GM12878 (cell line): ENCODE data around the gene PDZD7. TPM values are rescaled to one million over a fixed set of nuclear protein-coding genes. Genes with fewer than 3 reads are reported as not detected.

Experiments used
- ATAC-seq: fragments of 200-7000 bp; cut with Tn5 transposase; 3 replicates; pipeline ENCODE4 v1.9.1; 2020; ENCODE audit warnings: mild to moderate bottlenecking, moderate library complexity
- BruUV-seq: library from RNA; stranded (reverse); fragments of 400-500 nt; replicated peaks from 2 replicates; lab custom pipeline; 2021; lab: Mats Ljungman, UMichigan
- CTCF ChIA-PET: fragments of 300-600 bp; sonication (Branson Sonifier 250); formaldehyde crosslinking; extraction: SDS; loops from one replicate; lab custom pipeline; 2021; ENCODE audit warnings: inconsistent platforms; lab: Yijun Ruan, JAX
- POLR2A ChIA-PET: fragments of 350-600 bp; formaldehyde crosslinking; extraction: SDS; loops from one replicate; lab custom pipeline; 2021; ENCODE audit warnings: inconsistent platforms; lab: Charles Lee
- RAD21 ChIA-PET: fragments of 300-600 bp; sonication (Branson Sonifier 250); formaldehyde crosslinking; loops from one replicate; lab custom pipeline; 2023; ENCODE audit warnings: antibody characterized with exemption; ENCODE audit not compliant: unreplicated experiment; lab: Charles Lee
- SMC1A ChIA-PET: fragments of 300-600 bp; sonication (Branson Sonifier 250); formaldehyde crosslinking; loops from one replicate; lab custom pipeline; 2023; ENCODE audit not compliant: unreplicated experiment, uncharacterized antibody; lab: Charles Lee
- DNase-seq: peaks from one replicate; pipeline ENCODE4 v3.0.0-alpha.2; 2011; ENCODE audit warnings: low read depth, low spot score
- FAIRE-seq: peaks from 3 replicates; lab custom pipeline; 2011; peaks lifted over from hg19 to GRCh38; lab: Jason Lieb, UNC
- H2AFZ ChIP-seq: 2 replicates; pipeline ENCODE4 v1.6.0; 2011; ENCODE audit warnings: low read depth, low read length, control low read depth; ENCODE audit not compliant: control insufficient read depth
- H3K27ac ChIP-seq: 2 replicates; pipeline ENCODE4 v1.5.1; 2011; ENCODE audit warnings: control low read depth; ENCODE audit not compliant: control insufficient read depth, insufficient read depth
- H3K27me3 ChIP-seq, 2 experiments: replicated peaks in 1 of 2; 2 replicates each; pipeline versions ENCODE4 v1.6.0 to v1.6.1; 2011; ENCODE audit warnings: low read length in 1 of 2; ENCODE audit not compliant: control insufficient read depth in 2 of 2, insufficient read depth in 2 of 2
- H3K36me3 ChIP-seq, 2 experiments: 2 replicates each; pipeline ENCODE4 v1.5.1; 2011; ENCODE audit warnings: low read length in 1 of 2; ENCODE audit not compliant: control insufficient read depth in 2 of 2, insufficient read depth in 2 of 2
- H3K4me1 ChIP-seq: 2 replicates; pipeline ENCODE4 v1.6.1; 2011; ENCODE audit warnings: mild to moderate bottlenecking, low read length, moderate library complexity, mixed read lengths; ENCODE audit not compliant: control insufficient read depth, insufficient read depth
- H3K4me2 ChIP-seq: 2 replicates; pipeline ENCODE4 v1.6.0; 2011; ENCODE audit warnings: control low read depth; ENCODE audit not compliant: control insufficient read depth, insufficient read depth
- H3K4me3 ChIP-seq: fragments of 200-600 bp; sonication (generic); 2 replicates; pipeline ENCODE4 v1.5.1; 2016
- H3K79me2 ChIP-seq: 2 replicates; pipeline ENCODE4 v1.6.0; 2011; ENCODE audit warnings: low read length; ENCODE audit not compliant: control insufficient read depth, insufficient read depth
- H3K9ac ChIP-seq: 2 replicates; pipeline ENCODE4 v1.8.0; 2011; ENCODE audit warnings: low read length, control low read depth, mixed read lengths; ENCODE audit not compliant: control insufficient read depth, insufficient read depth
- H3K9me3 ChIP-seq: replicated peaks from 3 replicates; pipeline ENCODE4 v1.5.1; 2011; ENCODE audit warnings: mild to moderate bottlenecking, low read length; ENCODE audit not compliant: control insufficient read depth, insufficient read depth
- H4K20me1 ChIP-seq: 2 replicates; pipeline ENCODE4 v1.6.0; 2011; ENCODE audit not compliant: control insufficient read depth, insufficient read depth
- BCLAF1 ChIP-seq: fragments of 450-650 bp; IDR thresholded peaks from 2 replicates; pipeline ENCODE4 v1.6.1; 2017; ENCODE audit warnings: antibody characterized with exemption, mild to moderate bottlenecking, moderate library complexity
- BMI1 ChIP-seq: fragments of 450-650 bp; IDR thresholded peaks from 2 replicates; pipeline ENCODE4 v1.6.1; 2016; ENCODE audit warnings: mild to moderate bottlenecking, moderate library complexity, borderline replicate concordance
- E4F1 ChIP-seq: fragments of 450-650 bp; IDR thresholded peaks from 2 replicates; pipeline ENCODE4 v1.6.1; 2018; ENCODE audit warnings: borderline replicate concordance, mild to moderate bottlenecking; ENCODE audit not compliant: partially characterized antibody
- GATAD2B ChIP-seq: fragments of 450-650 bp; conservative IDR thresholded peaks from 2 replicates; pipeline ENCODE4 v1.6.1; 2017; ENCODE audit warnings: low read depth, mild to moderate bottlenecking, moderate library complexity
- IRF3 ChIP-seq: fragments of 450-650 bp; IDR thresholded peaks from 2 replicates; pipeline ENCODE4 v1.6.1; 2014; ENCODE audit warnings: mild to moderate bottlenecking
- KLF5 ChIP-seq: fragments of 450-650 bp; IDR thresholded peaks from 2 replicates; pipeline ENCODE4 v1.6.1; 2014; ENCODE audit warnings: mild to moderate bottlenecking; ENCODE audit not compliant: partially characterized antibody
- PAX8 ChIP-seq: fragments of 450-650 bp; IDR thresholded peaks from 2 replicates; pipeline ENCODE4 v1.6.1; 2017; ENCODE audit warnings: mild to moderate bottlenecking, moderate library complexity
- PRDM15 ChIP-seq: fragments of 450-650 bp; formaldehyde crosslinking; IDR thresholded peaks from 2 replicates; pipeline ENCODE4 v1.4.0; 2020; ENCODE audit warnings: mild to moderate bottlenecking, moderate library complexity
- SUPT20H ChIP-seq: IDR thresholded peaks from 2 replicates; pipeline ENCODE4 v1.6.1; 2011; ENCODE audit warnings: low read depth, mild to moderate bottlenecking, low read length, moderate library complexity, borderline replicate concordance; ENCODE audit not compliant: control insufficient read depth
- TAF1 ChIP-seq: IDR thresholded peaks from 2 replicates; pipeline ENCODE4 v1.6.1; 2011; ENCODE audit warnings: mild to moderate bottlenecking, low read depth, low read length, borderline replicate concordance
- TCF3 ChIP-seq: IDR thresholded peaks from 2 replicates; pipeline ENCODE4 v1.6.1; 2012; ENCODE audit warnings: low read depth, mild to moderate bottlenecking, low read length, borderline replicate concordance; ENCODE audit not compliant: insufficient read depth
- WGBS: methylation state at CpG from one replicate; pipeline ENCODE4 v1.1.6; 2016; ENCODE audit warnings: low lambda C conversion rate; ENCODE audit not compliant: insufficient replicate concordance, insufficient coverage; ENCODE audit errors: missing lambda C conversion rate; 5-methylcytosine and 5-hydroxymethylcytosine counted together
- in situ Hi-C: fragments of 300-500 bp; cut with MboI; formaldehyde crosslinking; loops from 9 replicates; pipeline ENCODE4 v1.14.3; 2018; ENCODE audit warnings: mixed read lengths
- intact Hi-C: fragments of 100-400 bp; cut with micrococcal nuclease; formaldehyde crosslinking; loops from one replicate; pipeline ENCODE4 v1.14.2; 2022; ENCODE audit not compliant: unreplicated experiment
- polyA plus RNA-seq, 11 experiments: library from polyadenylated mRNA; depleted of rRNA in 4 of 11; unstranded in 6 of 11; stranded (reverse) in 5 of 11; fragments of >200 nt; fragmentation: Nextera tagmentation in 4 of 11; fragmentation: Illumina TruSeq in 1 of 11; extraction: Ambion mirVana in 4 of 11; extraction: Trizol in 1 of 11; gene quantifications; 1 replicate in 1 of 11; 2 replicates in 10 of 11; pipeline versions ENCODE4 v1.2.1 to v1.2.3, GENCODE V29; 2011 to 2016; ENCODE audit warnings: inconsistent platforms in 2 of 11, missing spikeins in 2 of 11, low read depth in 1 of 11
- total RNA-seq, 4 experiments: library from RNA; depleted of rRNA in 3 of 4; stranded (reverse); fragments of >200 nt in 3 of 4; fragmentation: Illumina TruSeq in 1 of 4; extraction: Trizol in 1 of 4; gene quantifications; 2 replicates each; pipeline versions ENCODE4 v1.2.1 to v1.2.3, GENCODE V29; 2013 to 2021

PDZD7 gene
- total and polyA plus RNA-seq, 10 of the 15 experiments (the other 5 are each of a cell fraction or from before 2014, with no cell fraction given): 0.01 to 0.20 (median 0.03) TPM; not detected in 7

- no peaks in the 10 kb centered on the region for H3K36me3 ChIP-seq
- FAIRE-seq (no peak), DNase-seq (peak; percentile 35), ATAC-seq (peak; percentile 79)
- ChIA-PET SMC1A (interaction anchor here (0.8 to 2.9 kb wide), 10 partner anchors 8 to 81 kb away, joined by 3 to 16 read pairs (median 5); no protein-coding TSS in a partner anchor), POLR2A (interaction anchor here (0.6 to 5.2 kb wide), 10 partner anchors 10 to 757 kb away, joined by 3 to 42 read pairs (median 5); partner anchors contain the start of genes OGA, PDZD7 and SFXN3), CTCF (interaction anchor here (0.8 to 24.4 kb wide), 10 partner anchors 0 to 80 kb away, joined by 3 to 885 read pairs (median 8); partner anchors contain the start of genes KAZALD1, PDZD7 and SFXN3), RAD21 (interaction anchor here (1.4 to 7.5 kb wide), 7 partner anchors 8 to 80 kb away, joined by 3 to 68 read pairs (median 17); no protein-coding TSS in a partner anchor)
- peak overlapping the region; percentile 93 for H2AFZ ChIP-seq
- H3K4me3 ChIP-seq: peak overlapping the region; percentile 95
- peaks cover 0 to 3% of the 10 kb centered on the region in 2 experiments; a peak in 1 of 4 replicates for H3K27me3 ChIP-seq
- 1% methylated on average over 67 of the region's 67 CpGs for WGBS
- intact Hi-C loops: loop anchor here (1.0 kb wide), 2 partner anchors 7 to 62 kb away; partner anchors contain the start of gene LZTS2
- peak overlapping the region; percentile 98 for H3K9ac ChIP-seq
- peak overlapping the region; percentile 82 for H3K4me2 ChIP-seq
- H4K20me1 ChIP-seq: no peaks in the 10 kb centered on the region
- peak overlapping the region; percentile 98 for H3K27ac ChIP-seq
- H3K4me1 ChIP-seq: peaks cover 33% of the 10 kb centered on the region
- BruUV-seq: TSS peak; percentile 83
- no peaks in the 10 kb centered on the region for H3K9me3 ChIP-seq
- in situ Hi-C loops: no loop called here
- H3K79me2 ChIP-seq: peaks cover 20% of the 10 kb centered on the region
- peak; percentile 97 for TF ChIP-seq GATAD2B
- no peak for TF ChIP-seq BCLAF1
- TF ChIP-seq TAF1: 0 out of 2 replicates have a peak, but pooled peaks have one; percentile 20
- no peak for TF ChIP-seq SUPT20H
- TF ChIP-seq PAX8: no peak
- no peak for TF ChIP-seq IRF3
- TF ChIP-seq BMI1: no peak
- peak; percentile 29 for TF ChIP-seq KLF5
- peak; percentile 94 for TF ChIP-seq TCF3
- peak; percentile 26 for TF ChIP-seq E4F1
- no peak for TF ChIP-seq PRDM15 (CRISPR knock-in tag)
Measured at GRCh38 chr10:101060951-101061623, 30.2 kb upstream of the PDZD7 start.
